T47D (cell line): ENCODE results near the gene ANGPTL7.

ENCODE experiments used
- DNase-seq, 2 experiments: peaks; one replicate each; pipeline versions ENCODE4 v3.0.0 to v3.0.0-alpha.2; 2011 to 2012; ENCODE audit warnings: low read depth in 1 of 2, low spot score in 1 of 2
- JUND ChIP-seq: IDR thresholded peaks from 2 replicates; pipeline ENCODE4 v1.6.1; 2012; ENCODE audit warnings: low read depth
- in situ Hi-C: cut with HindIII; loops from 2 replicates; pipeline ENCODE4 v1.10.0; 2016; ENCODE audit warnings: low sequenced_read_pairs, low pct_unique_long_range_greater_than_20kb

The ANGPTL7 gene

GRCh38 chr1:11188858-11189451 is at the start of gene ANGPTL7:
Gene ANGPTL7 (plus strand): TSS chr1:11189355. CDS start chr1:11189580, 225 bp downstream.
- in situ Hi-C loops, result no loop called here

GRCh38 chr1:11142618-11143391 is 46.4 kb upstream of the ANGPTL7 start:
- TF ChIP-seq JUND, result no peak
- in situ Hi-C loops, result no loop called here
- no peak for DNase-seq

More at GRCh38 chr1:11188858-11189451, at the start of gene ANGPTL7:
- no peak for DNase-seq
- TF ChIP-seq JUND, result no peak

DNA sequence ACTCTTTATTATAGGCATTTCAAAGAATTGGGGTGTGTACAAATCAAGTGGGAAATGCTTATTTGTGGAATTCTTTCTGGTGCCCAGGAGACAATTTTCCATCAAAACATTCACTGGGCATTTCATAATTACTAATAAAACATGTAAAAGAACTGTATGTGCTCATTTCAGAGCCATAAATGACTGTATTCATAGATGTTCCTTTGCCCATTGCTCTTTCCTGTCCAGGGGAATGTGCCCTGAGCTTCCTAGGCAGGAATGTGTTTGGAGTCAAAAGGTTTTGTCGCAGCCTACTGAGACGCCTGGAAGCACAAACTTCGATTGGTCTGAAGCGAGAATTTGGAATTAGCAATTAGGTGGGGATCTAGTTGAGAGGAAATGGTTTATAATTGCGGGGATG is 45.8 kb upstream of the ANGPTL7 start:
- in situ Hi-C loops, result no loop called here
- no peak for DNase-seq

GRCh38 chr1:11143907-11144306 is 45.2 kb upstream of the ANGPTL7 start:
- in situ Hi-C loops, result no loop called here
- DNase-seq, result no peak
- TF ChIP-seq JUND, result no peak

More for the DNA sequence above, 45.8 kb upstream of the ANGPTL7 start:
- no peak for TF ChIP-seq JUND

DNA sequence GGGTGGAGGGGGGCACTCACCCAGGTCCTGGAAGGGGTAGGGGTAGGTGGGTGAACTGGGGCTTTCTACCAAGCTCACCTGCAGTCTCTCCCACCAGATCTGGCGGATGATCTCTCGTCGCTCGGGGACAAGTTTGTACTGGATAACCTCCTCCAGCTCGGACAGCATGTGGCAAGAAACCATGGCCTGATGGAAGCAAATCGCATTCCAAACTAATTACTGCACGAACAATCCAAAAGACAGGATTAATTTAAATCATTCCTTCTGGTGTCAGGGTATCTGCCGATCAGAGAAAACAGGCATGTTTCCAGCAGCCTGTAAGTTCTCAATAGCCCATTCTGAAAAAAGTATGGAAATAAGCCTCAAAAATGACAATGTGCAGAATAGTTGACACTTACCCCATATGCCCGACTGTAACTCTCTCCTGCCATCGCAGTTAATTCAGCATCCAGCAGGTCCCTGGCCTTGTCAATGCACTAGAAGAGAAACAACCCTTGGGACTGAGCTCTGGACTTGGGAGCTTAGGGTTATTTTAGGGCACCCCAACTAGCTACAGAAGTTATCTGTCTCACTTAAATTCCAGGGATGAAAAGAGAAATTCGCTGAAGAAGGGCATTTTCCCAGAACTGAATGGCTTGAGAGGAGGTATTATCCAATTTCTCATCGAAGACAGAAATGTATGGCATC is 44.4 kb upstream of the ANGPTL7 start:
- no peak for DNase-seq
- TF ChIP-seq JUND, result no peak
- in situ Hi-C loops, result no loop called here

GRCh38 chr1:11145741-11146140 is 43.4 kb upstream of the ANGPTL7 start:
- TF ChIP-seq JUND, result no peak

GRCh38 chr1:11147197-11147770 is 41.9 kb upstream of the ANGPTL7 start:
- in situ Hi-C loops, result no loop called here
- no peak for DNase-seq
- no peak for TF ChIP-seq JUND

More at GRCh38 chr1:11145741-11146140, 43.4 kb upstream of the ANGPTL7 start:
- no peak for DNase-seq
- in situ Hi-C loops, result no loop called here

GRCh38 chr1:11150326-11150725 is 38.8 kb upstream of the ANGPTL7 start:
- in situ Hi-C loops, result no loop called here
- no peak for DNase-seq
- no peak for TF ChIP-seq JUND

DNA sequence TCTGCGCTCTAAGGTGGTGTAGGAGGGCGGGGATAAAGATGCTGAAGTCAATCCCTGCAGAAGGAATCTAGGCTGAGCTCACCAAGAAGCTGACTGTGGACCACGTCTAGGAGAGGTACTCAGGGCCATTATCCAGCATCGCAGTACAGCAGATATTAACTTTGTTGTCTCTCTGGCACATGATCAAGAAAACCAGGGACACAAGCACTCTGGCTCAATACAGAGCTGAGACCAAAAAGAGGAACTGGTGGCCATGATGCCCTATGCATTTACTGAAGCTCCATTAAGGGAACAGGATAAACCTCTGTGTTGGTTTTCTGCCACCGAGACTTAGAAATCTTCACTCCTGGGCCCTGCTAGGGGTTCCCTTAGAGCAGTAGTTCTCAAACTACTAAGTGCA is 38.0 kb upstream of the ANGPTL7 start:
- no peak for DNase-seq
- in situ Hi-C loops, result no loop called here
- TF ChIP-seq JUND, result no peak

DNA sequence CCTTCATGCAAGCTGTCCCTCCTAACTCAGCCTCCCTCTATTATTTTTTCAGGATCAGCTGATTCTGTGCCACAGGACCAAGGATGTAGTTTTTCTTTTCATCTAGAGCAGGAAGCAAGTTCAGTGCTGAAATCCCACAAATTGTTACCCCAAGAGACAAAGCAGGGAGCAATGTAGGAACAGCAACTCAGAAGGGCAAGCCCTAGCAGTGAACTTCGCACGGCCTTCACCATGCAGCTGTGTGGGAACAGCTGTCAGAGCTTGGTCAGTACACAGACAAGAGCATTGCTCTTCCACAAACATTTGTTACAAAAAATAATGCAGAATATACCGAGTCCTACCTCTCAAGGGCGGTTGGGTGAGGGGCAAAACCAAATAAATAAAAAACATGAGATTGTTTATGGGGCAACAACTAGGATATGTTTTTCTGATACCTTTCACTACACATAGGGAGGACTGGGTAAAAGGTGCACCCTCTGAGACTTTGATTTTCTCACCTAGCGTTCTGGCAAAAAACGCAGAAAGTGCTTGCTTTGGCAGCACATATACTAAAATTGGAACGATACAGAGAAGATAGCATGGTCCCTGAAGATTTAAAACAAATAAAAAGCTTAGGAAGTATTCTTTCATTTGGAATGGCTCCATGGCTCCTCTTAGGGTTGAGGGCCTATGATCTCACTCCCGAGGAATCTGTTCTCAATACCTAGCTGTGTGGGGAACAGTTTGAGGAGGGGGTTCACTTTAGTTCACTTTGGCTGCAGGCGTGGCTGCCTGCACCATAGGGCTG is 37.1 kb upstream of the ANGPTL7 start:
- no peak for TF ChIP-seq JUND
- no peak for DNase-seq
- in situ Hi-C loops, result no loop called here

DNA sequence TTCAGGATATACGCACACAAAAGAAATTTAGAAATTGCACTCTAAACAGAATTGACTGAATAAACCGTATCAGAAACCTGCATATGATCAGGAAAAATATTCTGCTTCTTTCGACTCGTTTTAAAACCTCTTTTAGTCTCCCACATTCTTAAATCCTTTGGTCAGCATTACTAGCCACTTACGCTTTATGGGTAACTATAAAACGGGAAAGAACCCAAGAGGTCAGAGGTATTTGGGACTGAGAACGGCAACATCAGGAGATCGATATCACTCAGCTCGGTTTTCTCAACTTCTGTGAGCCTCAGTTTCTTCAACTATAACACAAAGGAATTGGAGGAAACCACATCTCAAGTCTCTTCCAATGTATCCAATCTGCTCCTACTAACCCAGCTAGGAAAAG is 36.4 kb upstream of the ANGPTL7 start:
- in situ Hi-C loops, result no loop called here
- no peak for TF ChIP-seq JUND
- DNase-seq, result no peak

GRCh38 chr1:11153184-11153583 is 36.0 kb upstream of the ANGPTL7 start:
- TF ChIP-seq JUND, result no peak
- in situ Hi-C loops, result no loop called here
- no peak for DNase-seq
